PFSK-1 (cell line): ENCODE measurements around the gene CPAMD8.

Experiments used
- FOXP2 ChIP-seq: optimal IDR thresholded peaks from 2 replicates; pipeline ENCODE3; 2011; ENCODE audit warnings: borderline replicate concordance, control low read depth, inconsistent platforms; ENCODE audit not compliant: insufficient read depth; ENCODE audit errors: extremely low read length, extremely low read depth
- POLR2AphosphoS5 ChIP-seq: IDR thresholded peaks from 2 replicates; pipeline ENCODE4 v1.6.1; 2012; ENCODE audit warnings: low read depth, mild to moderate bottlenecking, control low read depth, low read length, moderate library complexity
- SIN3A ChIP-seq: IDR thresholded peaks from 2 replicates; pipeline ENCODE4 v1.6.1; 2012; ENCODE audit warnings: mild to moderate bottlenecking, low read length, moderate library complexity, borderline replicate concordance; ENCODE audit not compliant: insufficient read depth
- TAF1 ChIP-seq: IDR thresholded peaks from 2 replicates; pipeline ENCODE4 v1.6.1; 2012; ENCODE audit warnings: low read length, control low read depth, borderline replicate concordance; ENCODE audit not compliant: insufficient read depth
- TF ChIP-seq, protein P1 (sequence below), 2 experiments: IDR thresholded peaks; 2 replicates each; pipeline versions ENCODE4 v1.6.1 to v1.8.0; 2011 to 2012; ENCODE audit warnings: low read depth in 2 of 2, low read length in 2 of 2, control low read depth in 1 of 2, inconsistent platforms in 1 of 2, mild to moderate bottlenecking in 1 of 2, moderate library complexity in 1 of 2; ENCODE audit not compliant: insufficient read depth in 1 of 2

The CPAMD8 gene

DNA sequence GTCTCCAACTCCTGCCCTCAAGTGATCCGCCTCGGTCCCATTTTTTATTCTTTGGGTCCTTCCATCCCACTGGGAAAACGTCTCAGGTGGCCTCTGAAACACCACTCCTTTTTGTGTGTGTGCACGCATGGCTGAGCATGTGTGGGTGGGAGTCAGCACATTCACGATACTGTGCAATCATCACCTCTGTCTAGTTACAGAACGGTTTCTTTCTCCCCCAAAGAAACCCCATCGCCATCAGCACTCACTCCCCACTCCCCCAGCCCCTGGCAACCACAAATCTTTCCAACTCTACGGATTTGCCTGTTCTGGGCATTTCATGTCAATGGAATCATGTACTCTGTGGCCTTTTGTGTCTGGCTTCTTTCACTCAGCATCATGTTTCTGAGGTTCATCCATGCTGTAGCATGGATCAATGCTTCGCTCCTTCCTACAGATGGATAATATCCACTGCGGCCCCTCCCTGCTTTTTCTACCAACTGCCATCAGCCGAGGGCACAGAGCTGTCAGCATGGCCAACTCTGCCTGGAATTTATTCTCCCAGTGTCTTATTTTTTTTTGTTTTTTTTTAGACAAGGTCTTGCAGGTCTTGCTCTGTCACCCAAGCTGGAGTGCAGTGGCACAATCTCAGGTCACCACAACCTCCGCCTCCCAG is 128.1 kb downstream of the CPAMD8 start:
- TF ChIP-seq FOXP2 (no peak), POLR2AphosphoS5 (no peak)

DNA sequence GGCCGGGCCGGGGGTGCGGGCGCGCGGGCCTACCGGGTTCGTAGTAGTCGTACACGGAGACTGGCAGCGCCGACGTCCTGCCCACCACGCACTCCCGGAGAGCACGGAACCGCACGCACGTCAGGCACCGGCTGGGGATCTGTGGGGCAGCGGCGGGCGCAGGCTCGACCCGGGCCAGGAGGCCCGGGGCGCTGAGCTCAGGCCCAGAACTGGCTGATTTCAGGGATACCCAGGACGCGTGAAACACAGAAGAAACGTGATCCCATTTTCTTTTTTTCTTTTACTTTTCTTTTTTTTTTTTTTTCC is 128.8 kb downstream of the CPAMD8 start:
- TF ChIP-seq, protein P1, sequence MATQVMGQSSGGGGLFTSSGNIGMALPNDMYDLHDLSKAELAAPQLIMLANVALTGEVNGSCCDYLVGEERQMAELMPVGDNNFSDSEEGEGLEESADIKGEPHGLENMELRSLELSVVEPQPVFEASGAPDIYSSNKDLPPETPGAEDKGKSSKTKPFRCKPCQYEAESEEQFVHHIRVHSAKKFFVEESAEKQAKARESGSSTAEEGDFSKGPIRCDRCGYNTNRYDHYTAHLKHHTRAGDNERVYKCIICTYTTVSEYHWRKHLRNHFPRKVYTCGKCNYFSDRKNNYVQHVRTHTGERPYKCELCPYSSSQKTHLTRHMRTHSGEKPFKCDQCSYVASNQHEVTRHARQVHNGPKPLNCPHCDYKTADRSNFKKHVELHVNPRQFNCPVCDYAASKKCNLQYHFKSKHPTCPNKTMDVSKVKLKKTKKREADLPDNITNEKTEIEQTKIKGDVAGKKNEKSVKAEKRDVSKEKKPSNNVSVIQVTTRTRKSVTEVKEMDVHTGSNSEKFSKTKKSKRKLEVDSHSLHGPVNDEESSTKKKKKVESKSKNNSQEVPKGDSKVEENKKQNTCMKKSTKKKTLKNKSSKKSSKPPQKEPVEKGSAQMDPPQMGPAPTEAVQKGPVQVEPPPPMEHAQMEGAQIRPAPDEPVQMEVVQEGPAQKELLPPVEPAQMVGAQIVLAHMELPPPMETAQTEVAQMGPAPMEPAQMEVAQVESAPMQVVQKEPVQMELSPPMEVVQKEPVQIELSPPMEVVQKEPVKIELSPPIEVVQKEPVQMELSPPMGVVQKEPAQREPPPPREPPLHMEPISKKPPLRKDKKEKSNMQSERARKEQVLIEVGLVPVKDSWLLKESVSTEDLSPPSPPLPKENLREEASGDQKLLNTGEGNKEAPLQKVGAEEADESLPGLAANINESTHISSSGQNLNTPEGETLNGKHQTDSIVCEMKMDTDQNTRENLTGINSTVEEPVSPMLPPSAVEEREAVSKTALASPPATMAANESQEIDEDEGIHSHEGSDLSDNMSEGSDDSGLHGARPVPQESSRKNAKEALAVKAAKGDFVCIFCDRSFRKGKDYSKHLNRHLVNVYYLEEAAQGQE (IDR thresholded peaks at IDR 0.05; ENCODE audit: insufficient read depth in 1 of 2, low read depth in 2 of 2, low read length in 2 of 2): no peak
- TF ChIP-seq SIN3A (no peak), TAF1 (no peak), FOXP2 (no peak), POLR2AphosphoS5 (no peak)

DNA sequence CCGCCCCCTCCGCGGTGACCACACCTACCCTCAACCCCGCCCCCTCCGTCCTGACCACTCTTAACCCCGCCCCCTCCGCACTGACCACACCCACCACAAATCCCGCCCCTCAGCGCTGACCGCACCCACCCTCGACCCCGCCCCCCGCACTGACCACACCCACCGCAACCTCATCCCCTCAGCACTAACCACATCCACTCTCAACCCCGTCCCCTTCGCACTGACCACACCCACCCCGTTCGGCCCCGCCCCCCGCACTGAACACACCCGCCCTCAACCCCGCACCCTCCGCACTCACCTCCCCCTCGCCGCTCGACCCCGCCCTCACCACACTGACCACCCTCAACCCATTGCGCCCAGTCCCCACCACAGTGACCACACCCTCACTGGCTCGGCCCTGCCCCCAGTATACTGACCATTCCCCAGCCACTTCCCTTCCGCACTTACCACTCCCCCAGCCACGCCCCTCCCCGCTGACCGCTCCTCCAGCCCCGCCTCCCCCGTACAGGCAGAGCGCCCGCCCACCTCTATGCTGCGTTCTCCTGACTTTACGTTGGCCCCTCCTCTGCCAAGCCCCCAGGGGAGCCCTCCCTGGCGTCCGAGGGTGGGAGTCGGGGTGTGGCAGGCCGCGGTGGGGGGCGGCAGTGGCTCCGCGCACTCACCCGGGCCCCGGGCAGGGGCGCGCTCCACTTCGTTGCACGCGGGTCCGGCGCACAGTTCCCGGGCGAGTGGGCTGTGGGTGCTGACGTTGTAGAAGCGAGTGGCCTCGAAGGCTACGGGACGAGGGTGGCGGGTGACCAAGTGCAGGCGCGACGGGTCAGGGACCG is 129.4 kb downstream of the CPAMD8 start:
- no peak for TF ChIP-seq FOXP2
- no peak for TF ChIP-seq POLR2AphosphoS5
- no peak for TF ChIP-seq SIN3A
- TF ChIP-seq, protein P1 (IDR thresholded peaks at IDR 0.05; ENCODE audit: insufficient read depth in 1 of 2, low read depth in 2 of 2, low read length in 2 of 2): no peak
- no peak for TF ChIP-seq TAF1

DNA sequence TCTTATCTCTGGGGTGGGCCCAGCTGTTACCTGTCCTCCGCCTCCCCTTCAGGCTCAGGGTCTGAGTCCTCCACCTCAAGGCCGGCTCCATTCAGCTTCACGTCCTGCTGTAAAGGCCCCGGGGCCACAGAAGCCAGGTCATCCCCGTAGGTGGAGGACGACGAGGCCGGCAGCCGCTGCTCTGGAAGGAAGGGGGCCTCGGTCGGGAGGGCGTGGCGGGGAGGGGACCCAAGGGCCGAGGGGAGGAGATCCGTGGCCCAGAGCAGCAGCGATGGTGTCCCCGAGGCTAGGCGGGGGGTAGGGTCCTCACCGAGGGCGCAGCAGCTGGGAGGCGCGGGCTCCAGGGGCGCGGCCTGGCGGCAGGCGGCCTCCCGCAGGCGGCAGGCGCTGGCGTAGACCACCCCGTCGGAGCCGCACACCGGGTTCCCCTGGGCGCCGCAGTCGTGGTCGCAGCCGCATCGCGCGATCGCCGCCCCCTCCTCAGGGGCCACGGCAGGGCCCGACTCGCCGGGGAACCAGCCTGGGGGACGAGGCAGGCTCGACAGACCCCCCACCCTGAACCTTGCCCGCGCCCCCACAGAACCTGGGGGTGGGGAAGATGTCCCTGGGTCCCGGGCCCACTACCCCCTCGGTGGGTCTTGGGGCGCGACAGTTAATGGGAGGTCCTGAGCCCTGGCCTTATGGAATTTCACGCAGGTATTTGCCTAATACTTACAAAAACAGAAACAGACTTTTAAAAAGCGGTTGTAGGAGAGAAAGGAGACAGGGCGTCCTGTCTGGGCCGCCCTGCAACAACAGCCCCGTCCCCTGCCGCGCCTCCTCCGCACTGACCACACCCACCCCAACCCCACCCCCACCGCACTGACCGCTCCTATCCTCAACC is 130.2 kb downstream of the CPAMD8 start:
- TF ChIP-seq POLR2AphosphoS5 (no peak), FOXP2 (no peak), TAF1 (no peak), SIN3A (no peak)
- TF ChIP-seq, protein P1 (IDR thresholded peaks at IDR 0.05; ENCODE audit: insufficient read depth in 1 of 2, low read depth in 2 of 2, low read length in 2 of 2): no peak

DNA sequence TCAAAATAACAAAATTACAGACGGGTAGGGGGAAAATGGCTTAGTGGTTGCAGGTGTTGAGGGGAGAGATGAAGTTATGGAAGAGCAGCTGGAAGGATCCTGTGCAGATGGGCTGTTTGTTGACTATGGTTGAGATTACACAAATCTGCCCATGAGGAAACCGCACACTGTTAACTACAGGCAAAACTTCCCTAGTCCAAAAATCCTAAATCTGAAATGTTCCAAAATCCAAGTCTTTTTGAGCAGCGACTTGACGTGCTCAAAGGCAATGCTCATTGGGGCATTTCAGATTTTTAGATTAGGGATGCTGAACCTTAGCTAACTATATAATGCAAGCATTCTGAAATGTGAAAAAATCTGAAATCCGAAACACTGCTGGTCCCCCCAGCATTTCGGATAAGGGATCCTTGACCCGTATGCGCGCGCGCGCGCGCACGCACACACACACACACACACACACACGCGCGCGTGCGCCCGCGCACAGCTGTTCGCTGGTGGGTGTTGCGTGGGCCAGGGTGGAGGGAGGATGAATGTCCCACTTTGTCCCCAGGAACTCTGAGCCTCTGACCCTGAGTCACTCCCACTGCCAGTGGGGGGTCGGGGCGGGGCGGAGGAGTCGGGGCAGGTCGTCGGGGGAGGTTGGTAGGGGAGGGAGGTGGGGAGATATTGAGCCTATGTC is 131.0 kb downstream of the CPAMD8 start:
- TF ChIP-seq TAF1: no peak
- TF ChIP-seq, protein P1 (IDR thresholded peaks at IDR 0.05; ENCODE audit: insufficient read depth in 1 of 2, low read depth in 2 of 2, low read length in 2 of 2): no peak
